Spleen (tissue), 11 donors: ENCODE data around the gene ACER1. TPM values are rescaled to one million over a fixed set of nuclear protein-coding genes. Genes with fewer than 3 reads are reported as not detected.

Experiments used
- DNase-seq: peaks from one replicate; pipeline ENCODE4 v3.0.0-alpha.2; 2020
- H3K27ac ChIP-seq, 8 donors: fragments of 200-600 bp; sonication (generic) in 7 of 8; 1 replicate in 4 of 8; 2 replicates in 4 of 8; pipeline versions ENCODE4 v1.5.0 to v1.8.0; 2016 to 2021; ENCODE audit warnings: inconsistent platforms in 4 of 8, mild to moderate bottlenecking in 4 of 8, moderate library complexity in 1 of 8
- H3K27me3 ChIP-seq, 7 donors: fragments of 200-600 bp; sonication (generic) in 6 of 7; replicated peaks in 1 of 7; 1 replicate in 4 of 7; 2 replicates in 3 of 7; pipeline versions ENCODE4 v1.5.0 to v1.8.0; 2016 to 2021; ENCODE audit warnings: inconsistent platforms in 3 of 7, mild to moderate bottlenecking in 1 of 7
- H3K36me3 ChIP-seq, 6 donors: fragments of 200-600 bp; sonication (generic) in 5 of 6; 1 replicate in 4 of 6; 2 replicates in 2 of 6; pipeline versions ENCODE4 v1.5.0 to v1.8.0; 2016 to 2021; ENCODE audit warnings: inconsistent platforms in 2 of 6
- H3K4me1 ChIP-seq, 6 donors: fragments of 200-600 bp; sonication (generic) in 5 of 6; 1 replicate in 3 of 6; 2 replicates in 3 of 6; pipeline versions ENCODE4 v1.5.0 to v1.8.0; 2016 to 2021; ENCODE audit warnings: inconsistent platforms in 3 of 6
- H3K4me3 ChIP-seq, 8 donors: fragments of 200-600 bp; sonication (generic) in 7 of 8; 1 replicate in 4 of 8; 2 replicates in 4 of 8; pipeline versions ENCODE4 v1.5.0 to v1.8.0; 2016 to 2021; ENCODE audit warnings: inconsistent platforms in 4 of 8, mild to moderate bottlenecking in 4 of 8, moderate library complexity in 2 of 8
- H3K9me3 ChIP-seq, 8 donors: fragments of 200-600 bp; sonication (generic) in 7 of 8; 1 replicate in 4 of 8; 2 replicates in 4 of 8; pipeline versions ENCODE4 v1.5.0 to v1.8.0; 2016 to 2021; ENCODE audit warnings: inconsistent platforms in 4 of 8
- POLR2A ChIP-seq, 3 donors: fragments of 450-650 bp; IDR thresholded peaks; one replicate each; pipeline ENCODE4 v1.5.1; 2017; ENCODE audit warnings: antibody characterized with exemption in 3 of 3, mild to moderate bottlenecking in 1 of 3
- POLR2AphosphoS5 ChIP-seq, 3 donors: sonication (generic); formaldehyde crosslinking; IDR thresholded peaks; one replicate each; pipeline ENCODE4 v1.5.1; 2017; ENCODE audit warnings: antibody characterized with exemption in 3 of 3
- WGBS, 5 donors: extraction: QIAGEN DNeasy Blood & Tissue Kit in 3 of 5; methylation state at CpG; one replicate each; pipeline versions ENCODE4 v1.1.5 to v1.1.7; 2013 to 2018; 5-methylcytosine and 5-hydroxymethylcytosine counted together
- intact Hi-C: fragments of 100-400 bp; cut with DNase I; formaldehyde crosslinking; loops from one replicate; pipeline ENCODE4 v1.15.0; 2023; ENCODE audit warnings: low total_unique reads
- polyA plus RNA-seq, 3 donors: library from polyadenylated mRNA; stranded (reverse); fragments of 200-250 nt; gene quantifications; one replicate each; pipeline ENCODE4 v1.2.1, GENCODE V29; 2013
- total RNA-seq, 7 donors: library from RNA; depleted of rRNA in 3 of 7; stranded (reverse); fragments of >200 nt in 3 of 7; fragmentation: NEBNext Ultra II Directional in 4 of 7; extraction: Animal tissue kit (Norgen Biotek cat#: 25700) in 4 of 7; gene quantifications; one replicate each; pipeline versions ENCODE4 v1.1.0 to v1.2.1, GENCODE V29; 2016 to 2021
- TF ChIP-seq, protein P1 (sequence below), 11 experiments: fragments of 200-600 bp in 7 of 11; fragments of 450-650 bp in 4 of 11; sonication (generic) in 4 of 11; IDR thresholded peaks in 8 of 11; conservative IDR thresholded peaks in 3 of 11; 1 replicate in 7 of 11; 2 replicates in 4 of 11; pipeline versions ENCODE4 v1.4.0 to v1.8.0; 2016 to 2021; ENCODE audit warnings: antibody characterized with exemption in 11 of 11, inconsistent platforms in 4 of 11, mild to moderate bottlenecking in 1 of 11
- donor health status: healthy with polysubstance abuse.
- donor health status: DM: no; HTN: no; CAD: no; lungs with moderate emphysema.
- donor health status: DM: no; HTN: no; CAD: no.
- donor health status: Bipolar disorder and iron deficiency.
- donor health status: healthy.
- donor health status: DM: no; HTN: no; CAD: no.
- donor health status: DM: yes; HTN: yes; CAD: no.

The ACER1 gene
- total and polyA plus RNA-seq, 10 donors = 0.11 to 0.66 (median 0.19) TPM; not detected in 5

GRCh38 chr19:6279931-6280591 is 53.4 kb downstream of the ACER1 start, which contains the start of gene MLLT1:
MLLT1 (minus strand) TSS chr19:6279975; CDS start chr19:6279784, 191 bp downstream.
- Histone ChIP-seq H3K27me3 (no peaks in the 10 kb centered on the region), H3K36me3 (peaks cover 0 to 13% (median 0%) of the 10 kb centered on the region in 6 donors), H3K27ac (peak within 1 kb of the TSS; percentile 22 to 90 (median 76)), H3K4me1 (peaks cover 26 to 49% (median 46%) of the 10 kb centered on the region in 6 donors), H3K4me3 (peak within 1 kb of the TSS; percentile 60 to 91 (median 70)), H3K9me3 (peaks cover 0 to 3% (median 0%) of the 10 kb centered on the region in 8 donors)
- intact Hi-C loops = loop anchor here (5.0 kb wide), 1 partner anchor 63 kb away; no protein-coding TSS in a partner anchor
- 5 to 15% (median 8%) methylated on average over 21 to 66 of the region's 66 CpGs for WGBS, 5 donors
- peak; percentile 99 for DNase-seq
- TF ChIP-seq POLR2AphosphoS5 (IDR thresholded peaks at IDR 0.05) (peak; percentile 54 to 85 (median 78)), POLR2A (IDR thresholded peaks at IDR 0.05) (no peak)
- TF ChIP-seq, protein P1, sequence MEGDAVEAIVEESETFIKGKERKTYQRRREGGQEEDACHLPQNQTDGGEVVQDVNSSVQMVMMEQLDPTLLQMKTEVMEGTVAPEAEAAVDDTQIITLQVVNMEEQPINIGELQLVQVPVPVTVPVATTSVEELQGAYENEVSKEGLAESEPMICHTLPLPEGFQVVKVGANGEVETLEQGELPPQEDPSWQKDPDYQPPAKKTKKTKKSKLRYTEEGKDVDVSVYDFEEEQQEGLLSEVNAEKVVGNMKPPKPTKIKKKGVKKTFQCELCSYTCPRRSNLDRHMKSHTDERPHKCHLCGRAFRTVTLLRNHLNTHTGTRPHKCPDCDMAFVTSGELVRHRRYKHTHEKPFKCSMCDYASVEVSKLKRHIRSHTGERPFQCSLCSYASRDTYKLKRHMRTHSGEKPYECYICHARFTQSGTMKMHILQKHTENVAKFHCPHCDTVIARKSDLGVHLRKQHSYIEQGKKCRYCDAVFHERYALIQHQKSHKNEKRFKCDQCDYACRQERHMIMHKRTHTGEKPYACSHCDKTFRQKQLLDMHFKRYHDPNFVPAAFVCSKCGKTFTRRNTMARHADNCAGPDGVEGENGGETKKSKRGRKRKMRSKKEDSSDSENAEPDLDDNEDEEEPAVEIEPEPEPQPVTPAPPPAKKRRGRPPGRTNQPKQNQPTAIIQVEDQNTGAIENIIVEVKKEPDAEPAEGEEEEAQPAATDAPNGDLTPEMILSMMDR (IDR thresholded peaks at IDR 0.05 in 8 of 11, conservative IDR thresholded peaks at IDR 0.05 in 3 of 11) = peak in 9 of 11 experiments; percentile 18 to 95 (median 92)

- Histone ChIP-seq H3K27ac (peak overlapping the region in 6 of 8 donors; percentile 69 to 90 (median 82)), H3K4me1 (peaks cover 26 to 54% (median 50%) of the 10 kb centered on the region in 6 donors), H3K36me3 (peaks cover 0 to 13% (median 0%) of the 10 kb centered on the region in 6 donors), H3K9me3 (no peaks in the 10 kb centered on the region), H3K27me3 (no peaks in the 10 kb centered on the region), H3K4me3 (peak overlapping the region; percentile 60 to 91 (median 70))
- no peak for DNase-seq
- TF ChIP-seq, protein P1 (IDR thresholded peaks at IDR 0.05 in 8 of 11, conservative IDR thresholded peaks at IDR 0.05 in 3 of 11) = no peak
- TF ChIP-seq POLR2AphosphoS5 (IDR thresholded peaks at IDR 0.05) (no peak), POLR2A (IDR thresholded peaks at IDR 0.05) (no peak)
- intact Hi-C loops = no loop called here
- WGBS, 5 donors = 0 to 1% (median 0%) methylated on average over 1 to 52 of the region's 59 CpGs; no CpG with 5 or more reads in 1 of the 5 donors
Measured at GRCh38 chr19:6279620-6279930, 53.8 kb downstream of the ACER1 start.

- TF ChIP-seq POLR2A (IDR thresholded peaks at IDR 0.05) (no peak), POLR2AphosphoS5 (IDR thresholded peaks at IDR 0.05) (no peak)
- TF ChIP-seq, protein P1 (IDR thresholded peaks at IDR 0.05 in 8 of 11, conservative IDR thresholded peaks at IDR 0.05 in 3 of 11) = no peak
- H3K36me3 ChIP-seq = peaks cover 0 to 13% (median 0%) of the 10 kb centered on the region in 6 donors
- no peak for DNase-seq
- H3K4me3 ChIP-seq = peak overlapping the region; percentile 60 to 91 (median 70)
- peak overlapping the region in 7 of 8 donors; percentile 27 to 90 (median 76) for H3K27ac ChIP-seq
- H3K4me1 ChIP-seq = peaks cover 26 to 60% (median 56%) of the 10 kb centered on the region in 6 donors
- no peaks in the 10 kb centered on the region for H3K9me3 ChIP-seq
- 9 to 20% (median 15%) methylated on average over 19 to 36 of the region's 36 CpGs for WGBS, 5 donors
- intact Hi-C loops = no loop called here
- no peaks in the 10 kb centered on the region for H3K27me3 ChIP-seq
Measured at GRCh38 chr19:6278740-6279619, 54.4 kb downstream of the ACER1 start.
